Stimulated activated naive CD8-positive, alpha-beta T cell treated with anti-CD3 and anti-CD28 coated beads, Interleukin-15, Interleukin-2, amounts not matched to agents 100 U/mL and 50 U/mL, for 24 hours (primary cell): ENCODE measurements around the gene ARHGAP22.
A peak's percentile ranks its signal among the peaks of the same experiment; 100 is the strongest.
"Not testable (repeated sequence)": the region's sequence is repeated elsewhere in the genome, so short reads cannot be mapped to it uniquely, and the experiment has no call there.

Experiments used
- ATAC-seq: fragments of 150-1000 bp; cut with Tn5 transposase; one replicate; pipeline ENCODE4 v1.10.0; 2021
- DNase-seq: peaks from one replicate; pipeline ENCODE4 v3.0.0; 2021

The ARHGAP22 gene, protein sequence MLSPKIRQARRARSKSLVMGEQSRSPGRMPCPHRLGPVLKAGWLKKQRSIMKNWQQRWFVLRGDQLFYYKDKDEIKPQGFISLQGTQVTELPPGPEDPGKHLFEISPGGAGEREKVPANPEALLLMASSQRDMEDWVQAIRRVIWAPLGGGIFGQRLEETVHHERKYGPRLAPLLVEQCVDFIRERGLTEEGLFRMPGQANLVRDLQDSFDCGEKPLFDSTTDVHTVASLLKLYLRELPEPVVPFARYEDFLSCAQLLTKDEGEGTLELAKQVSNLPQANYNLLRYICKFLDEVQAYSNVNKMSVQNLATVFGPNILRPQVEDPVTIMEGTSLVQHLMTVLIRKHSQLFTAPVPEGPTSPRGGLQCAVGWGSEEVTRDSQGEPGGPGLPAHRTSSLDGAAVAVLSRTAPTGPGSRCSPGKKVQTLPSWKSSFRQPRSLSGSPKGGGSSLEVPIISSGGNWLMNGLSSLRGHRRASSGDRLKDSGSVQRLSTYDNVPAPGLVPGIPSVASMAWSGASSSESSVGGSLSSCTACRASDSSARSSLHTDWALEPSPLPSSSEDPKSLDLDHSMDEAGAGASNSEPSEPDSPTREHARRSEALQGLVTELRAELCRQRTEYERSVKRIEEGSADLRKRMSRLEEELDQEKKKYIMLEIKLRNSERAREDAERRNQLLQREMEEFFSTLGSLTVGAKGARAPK

DNA sequence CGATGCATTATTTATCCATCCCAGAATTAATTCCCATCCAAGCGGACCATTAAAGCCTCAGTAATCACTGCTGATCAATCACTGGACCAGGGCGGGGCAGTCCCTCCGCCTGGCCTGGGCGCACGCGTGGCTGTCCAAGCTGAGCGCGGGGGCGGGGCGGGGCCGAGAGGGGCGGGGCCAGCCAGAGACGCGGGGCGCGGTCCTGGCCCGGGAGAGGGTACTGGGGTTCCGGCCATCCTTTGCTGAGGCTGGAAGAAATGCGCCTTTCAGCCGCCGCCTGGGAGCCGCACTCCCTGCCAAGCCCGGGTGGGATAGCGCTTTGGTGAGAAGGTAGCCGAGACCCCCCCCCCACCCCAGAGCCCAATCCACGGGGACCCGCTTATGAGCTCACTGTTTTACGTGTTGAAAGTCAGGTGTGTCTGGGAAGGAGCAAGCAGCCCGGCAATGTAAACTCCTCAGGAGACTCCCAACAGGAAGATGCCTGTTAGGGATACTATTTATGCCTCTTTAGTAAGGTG is at the start of gene ARHGAP22:
Gene ARHGAP22 (minus strand): TSS at position 83 of the 518 bp plus-strand sequence. CDS start 277 bp downstream, outside the sequence.
- DNase-seq (peak; percentile 18), ATAC-seq (no peak)

DNA sequence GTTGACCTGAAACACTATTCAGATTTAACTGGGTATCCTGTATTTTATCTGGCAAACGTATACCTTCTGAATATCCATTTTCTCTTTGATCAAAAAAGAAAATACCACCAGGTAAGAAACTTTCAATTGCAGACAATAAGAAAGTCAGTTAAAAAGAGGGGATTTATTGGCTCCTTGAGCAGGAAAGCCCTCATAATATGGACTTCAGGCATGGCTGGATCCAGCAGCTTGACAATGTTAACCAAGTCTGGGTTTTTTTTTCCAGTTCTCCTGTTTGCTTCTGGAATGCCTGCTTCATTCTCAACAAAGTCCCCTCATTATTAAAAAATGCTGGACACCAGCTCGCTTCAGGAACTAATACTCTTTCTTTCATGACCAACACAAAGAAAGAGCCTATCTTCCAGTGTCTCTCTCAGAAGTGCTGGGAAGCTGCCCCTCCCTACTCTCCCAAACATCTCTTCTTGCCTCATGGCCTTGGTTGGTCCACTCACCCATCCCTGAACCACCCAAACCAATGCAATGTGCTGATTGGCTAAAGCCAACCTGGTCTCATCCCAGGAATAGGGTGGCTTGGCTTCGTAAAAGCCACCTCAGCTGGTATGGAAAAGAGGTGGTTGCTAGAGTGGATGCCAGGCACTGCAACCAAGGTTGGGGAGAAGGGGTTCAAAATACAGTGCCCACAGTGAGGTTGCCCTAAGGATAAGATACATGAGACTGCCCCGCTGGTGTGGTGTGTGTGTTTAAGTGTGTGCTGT is 49.2 kb upstream of the ARHGAP22 start:
- DNase-seq (no peak), ATAC-seq (no peak)

DNA sequence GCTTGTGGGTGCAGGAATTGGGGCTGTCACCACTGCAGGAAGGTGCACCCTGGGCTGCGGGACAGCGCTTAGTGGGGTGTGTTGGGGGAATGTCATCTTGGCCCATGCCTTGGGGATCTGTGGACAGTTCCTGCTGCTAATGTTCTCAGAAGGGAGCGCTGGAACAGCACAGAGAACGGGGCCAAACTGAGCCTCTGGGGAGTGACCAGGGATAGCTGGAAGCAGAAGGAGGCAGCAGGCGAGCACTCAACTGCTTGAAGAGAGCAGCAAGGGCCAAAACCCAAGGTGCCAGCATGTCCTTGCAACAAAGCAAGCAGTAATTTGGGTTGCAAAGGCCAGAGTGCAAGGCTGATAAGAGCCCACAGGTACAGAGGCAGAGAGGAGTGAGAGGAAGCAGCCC is 48.5 kb upstream of the ARHGAP22 start:
- no peak for DNase-seq
- ATAC-seq = no peak

DNA sequence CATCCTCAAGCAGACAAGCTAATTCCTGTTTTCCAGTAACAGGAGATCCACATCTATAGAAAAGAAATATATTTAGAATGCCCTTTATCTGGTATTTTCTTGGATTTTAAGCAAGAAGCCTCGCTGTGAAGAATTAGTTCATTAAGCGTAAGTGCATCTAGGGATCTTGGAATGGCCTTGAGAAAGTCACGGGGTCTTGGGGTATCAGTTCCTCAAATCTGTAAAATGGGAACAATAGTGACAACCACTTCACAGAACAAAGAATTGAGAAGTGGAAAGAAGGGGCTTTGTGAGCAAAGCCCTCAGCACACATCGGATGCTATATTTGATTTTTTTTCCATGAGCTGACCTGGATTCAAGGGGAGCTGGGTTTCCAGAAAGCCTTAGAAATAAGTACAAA is 47.5 kb upstream of the ARHGAP22 start:
- ATAC-seq = no peak

DNA sequence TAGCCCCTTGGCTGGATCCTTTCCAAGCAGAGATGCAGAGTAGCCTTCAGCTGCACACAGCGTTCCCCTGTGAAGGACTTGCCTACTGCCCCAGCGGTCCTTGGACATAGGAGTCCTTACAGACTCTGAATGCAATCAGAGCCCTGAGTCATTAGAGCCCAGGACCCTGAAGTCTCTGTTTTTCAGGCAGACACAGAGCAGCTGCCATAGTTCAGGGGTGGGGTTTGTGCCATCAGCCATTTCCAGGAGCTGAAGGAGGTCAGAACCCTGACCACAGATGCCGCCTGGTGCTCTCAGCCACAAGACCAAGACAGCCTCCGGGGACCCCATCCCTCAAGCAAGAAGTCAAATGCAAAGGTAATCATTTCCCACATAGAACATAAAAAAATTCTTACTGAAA is 47.0 kb upstream of the ARHGAP22 start:
- DNase-seq = no peak
- ATAC-seq = no peak

More for the DNA sequence above, 47.5 kb upstream of the ARHGAP22 start:
- no peak for DNase-seq

DNA sequence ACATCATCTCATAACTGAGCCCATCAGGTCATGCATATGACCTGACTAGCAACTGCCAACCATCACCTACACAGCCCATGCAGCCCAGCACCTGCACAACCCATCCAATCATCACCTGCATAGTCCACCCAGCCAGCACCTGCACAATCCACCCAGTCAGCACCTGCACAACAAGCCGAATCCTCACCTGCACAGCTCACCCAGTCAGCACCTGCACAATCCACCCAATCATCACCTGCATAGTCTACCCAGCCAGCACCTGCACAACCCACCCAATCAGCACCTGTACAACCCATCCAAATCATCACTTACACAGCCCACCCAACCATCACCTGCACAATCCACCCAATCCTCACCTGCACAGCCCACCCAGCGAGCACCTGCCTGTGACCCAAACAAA is 46.4 kb upstream of the ARHGAP22 start:
- DNase-seq (no peak), ATAC-seq (no peak)

DNA sequence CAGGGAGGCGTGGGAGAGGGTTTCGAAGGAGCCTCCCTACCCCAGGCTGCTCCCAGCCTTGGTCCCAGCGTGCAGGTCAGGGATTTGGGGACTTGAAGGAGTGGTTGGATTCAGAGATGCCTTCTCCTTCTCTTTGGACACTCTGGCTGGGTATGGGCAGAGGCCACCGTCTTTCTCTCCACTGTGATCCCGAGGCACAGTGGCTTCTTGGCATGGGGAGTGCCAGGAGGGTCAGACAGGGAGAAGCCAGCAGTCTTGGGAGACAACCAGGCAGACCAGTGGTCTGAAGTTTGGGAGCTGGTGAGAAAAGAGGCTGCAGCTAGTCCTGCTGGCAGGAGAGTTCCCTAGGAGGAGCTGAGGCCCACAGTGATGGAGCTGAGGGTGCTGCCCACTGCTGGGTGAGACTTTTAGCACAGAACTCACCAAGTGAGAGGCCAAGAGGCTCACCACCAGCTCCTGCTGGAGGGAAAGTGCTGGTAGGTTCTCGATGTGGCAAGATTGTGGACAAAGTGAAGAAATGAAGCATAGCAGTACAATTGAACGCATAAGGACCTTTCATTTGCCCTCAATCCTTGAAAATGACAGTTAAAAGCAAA is 44.6 kb upstream of the ARHGAP22 start:
- ATAC-seq = no peak

DNA sequence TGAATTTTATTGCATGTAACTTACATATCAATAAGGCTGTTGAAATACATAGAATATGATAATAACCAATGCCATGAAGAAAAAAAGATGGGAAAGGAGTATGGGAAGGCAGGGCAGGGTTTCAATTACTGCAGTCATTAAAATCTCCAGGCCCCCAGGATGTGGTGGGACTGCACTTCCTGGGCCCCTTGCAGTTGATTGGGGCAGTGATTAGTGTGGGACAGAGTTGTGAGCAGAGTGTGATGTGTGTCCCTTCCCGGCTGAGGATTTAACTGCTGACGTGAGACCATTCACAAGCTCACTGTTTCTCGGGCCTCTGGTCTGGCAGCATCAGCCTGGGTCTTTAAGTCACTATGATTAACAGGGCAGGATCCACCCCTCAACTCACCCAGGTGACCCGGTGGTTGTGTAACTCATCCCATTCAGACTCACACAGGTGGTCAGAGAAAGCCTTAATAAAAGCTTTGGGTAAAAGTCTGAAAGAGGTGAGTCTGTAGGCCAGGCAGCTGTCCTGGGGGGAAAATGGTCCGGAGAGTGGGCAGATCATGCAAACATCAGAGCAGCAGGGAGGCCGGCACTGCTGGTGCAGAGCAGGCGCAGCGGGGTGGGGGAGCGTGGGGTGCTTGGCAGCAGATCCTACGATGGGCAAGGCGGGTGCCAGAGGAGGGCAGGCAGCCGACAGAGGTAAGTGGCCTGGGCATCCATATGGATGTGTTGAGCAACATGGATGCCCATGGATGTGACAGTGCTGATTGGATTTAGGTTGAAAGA is 43.5 kb upstream of the ARHGAP22 start:
- DNase-seq = no peak

More for the DNA sequence above, 44.6 kb upstream of the ARHGAP22 start:
- no peak for DNase-seq

DNA sequence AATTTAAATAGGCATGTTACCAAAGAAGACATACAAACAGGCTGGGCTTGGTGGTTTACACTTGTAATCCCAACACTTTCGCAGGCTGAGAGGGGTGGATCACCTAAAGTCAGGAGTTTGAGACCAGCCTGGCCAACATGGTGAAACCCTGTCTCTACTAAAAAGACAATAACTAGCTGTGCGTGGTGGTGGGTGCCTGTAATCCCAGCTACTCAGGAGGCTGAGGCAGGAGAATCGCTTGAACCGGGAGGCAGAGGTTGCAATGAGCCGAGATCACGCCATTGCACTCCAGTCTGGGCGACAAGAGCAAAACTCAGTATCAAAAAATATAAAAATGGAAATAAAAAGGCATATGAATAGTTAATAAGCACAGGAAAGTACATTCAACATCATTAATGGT is 42.2 kb upstream of the ARHGAP22 start:
- not testable (repeated sequence) for DNase-seq, ATAC-seq

More for the DNA sequence above, 43.5 kb upstream of the ARHGAP22 start:
- no peak for ATAC-seq

DNA sequence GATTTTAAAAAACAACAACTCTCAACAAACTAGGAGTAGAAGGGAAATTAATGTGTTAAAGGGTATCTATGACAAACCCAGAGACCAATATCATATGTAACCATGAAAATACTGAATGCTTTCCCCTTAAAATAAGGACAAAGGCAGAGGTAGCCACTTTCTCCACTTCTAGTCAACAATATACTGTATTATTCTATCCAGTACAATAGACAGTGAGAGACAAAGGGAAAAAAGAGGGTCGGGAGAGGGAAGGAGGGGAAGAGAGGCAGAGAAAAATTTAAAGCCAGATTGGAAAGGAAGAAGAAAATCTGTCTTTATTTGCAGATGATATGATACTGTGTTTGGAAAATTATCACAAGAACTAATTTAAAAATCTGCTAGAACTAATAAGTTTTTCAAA is 40.7 kb upstream of the ARHGAP22 start:
- no peak for DNase-seq
- no peak for ATAC-seq

DNA sequence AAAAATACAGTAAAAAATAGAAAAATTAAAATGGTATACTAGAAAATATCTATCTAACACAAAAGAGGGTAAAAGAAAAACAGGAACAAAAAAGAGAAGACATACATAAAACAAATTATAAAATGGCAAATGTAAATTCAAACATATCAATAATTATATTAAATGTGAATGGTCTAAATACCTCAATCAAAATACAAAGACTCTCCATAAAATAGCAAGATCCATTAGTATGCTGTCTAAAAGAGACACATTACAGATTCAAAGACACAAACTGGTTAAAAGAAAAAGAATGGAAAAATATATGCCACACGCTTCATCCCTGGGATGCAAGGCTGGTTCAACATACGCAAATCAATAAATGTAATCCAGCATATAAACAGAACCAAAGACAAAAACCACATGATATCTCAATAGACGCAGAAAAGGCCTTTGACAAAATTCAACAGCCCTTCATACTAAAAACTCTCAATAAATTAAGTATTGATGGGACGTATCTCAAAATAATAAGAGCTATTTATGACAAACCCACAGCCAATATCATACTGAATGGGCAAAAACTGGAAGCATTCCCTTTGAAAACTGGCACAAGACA is 36.3 kb upstream of the ARHGAP22 start:
- ATAC-seq = not testable (repeated sequence)

DNA sequence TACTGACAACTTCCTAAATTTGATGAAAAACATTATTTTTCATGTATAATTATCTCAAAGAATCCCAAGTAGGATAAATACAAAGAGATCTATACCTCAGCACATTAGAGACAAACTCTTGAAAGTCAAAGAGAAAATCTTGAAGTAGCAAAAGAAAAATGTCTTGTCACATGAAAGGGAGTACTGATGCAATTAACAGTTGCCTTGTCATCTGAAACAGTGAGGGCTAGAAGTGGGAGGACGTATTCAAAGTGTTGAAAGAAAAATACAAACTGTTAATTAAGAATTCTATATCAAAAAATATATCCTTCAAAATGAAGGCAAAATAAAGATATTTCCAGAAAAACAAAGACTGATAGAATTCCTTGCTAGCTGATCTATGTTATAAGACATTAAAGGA is 35.5 kb upstream of the ARHGAP22 start:
- ATAC-seq = no peak
- DNase-seq = no peak

More for the DNA sequence above, 36.3 kb upstream of the ARHGAP22 start:
- DNase-seq = not testable (repeated sequence)

DNA sequence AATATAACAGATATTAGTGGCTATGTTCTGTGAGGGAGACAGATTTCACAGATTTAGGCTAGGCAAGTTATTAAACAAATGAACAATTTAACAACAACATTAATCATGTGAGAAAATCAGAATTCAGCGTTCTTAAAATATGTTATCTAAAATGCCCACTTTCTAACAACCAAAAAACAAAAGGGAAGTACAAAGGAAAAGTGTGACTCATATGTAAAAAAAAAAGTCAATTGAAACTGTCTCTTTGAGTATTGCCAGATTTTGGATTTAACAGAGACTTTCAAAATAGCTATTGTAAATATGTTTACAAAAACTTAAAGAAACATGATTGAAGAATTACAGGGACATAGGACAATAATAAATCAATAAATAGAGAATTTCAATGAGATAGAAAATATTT is 34.8 kb upstream of the ARHGAP22 start:
- ATAC-seq (no peak), DNase-seq (no peak)

DNA sequence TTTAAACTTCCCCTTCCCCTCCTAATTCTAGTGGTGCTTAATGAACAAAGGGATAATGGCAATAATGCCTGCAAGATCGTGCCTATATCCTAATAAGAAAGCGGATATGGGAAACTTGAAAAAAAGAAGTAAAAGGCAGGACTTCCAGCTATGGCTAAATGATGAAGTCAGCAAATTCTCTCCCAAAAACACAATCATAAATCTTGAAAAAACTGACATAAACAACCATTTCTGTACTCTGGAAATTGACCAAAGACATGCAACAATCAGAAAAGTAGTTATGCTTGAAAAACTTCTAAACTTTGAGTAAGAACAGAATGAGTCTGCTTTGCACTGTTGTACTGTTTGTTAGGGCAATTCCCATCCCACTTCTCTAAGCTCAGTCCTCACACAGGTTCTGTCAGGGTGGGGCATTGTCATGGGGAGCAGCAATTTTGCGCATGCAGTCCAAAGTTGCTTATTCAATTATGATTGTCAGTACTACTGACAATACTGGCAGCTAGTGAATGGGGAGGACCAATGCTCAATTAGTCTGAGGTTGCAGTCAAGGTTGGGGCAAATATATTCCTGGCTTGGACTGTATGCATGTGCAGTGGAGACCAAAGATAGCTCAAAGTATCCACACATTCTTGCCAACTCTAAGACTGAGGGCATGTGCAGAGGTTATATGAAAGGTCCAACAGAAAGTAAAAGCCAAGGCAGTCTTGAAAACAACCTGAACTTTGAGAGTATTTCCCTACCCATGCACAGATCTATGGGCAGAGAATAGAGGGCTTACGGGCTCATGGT is 34.1 kb upstream of the ARHGAP22 start:
- DNase-seq (no peak), ATAC-seq (no peak)

DNA sequence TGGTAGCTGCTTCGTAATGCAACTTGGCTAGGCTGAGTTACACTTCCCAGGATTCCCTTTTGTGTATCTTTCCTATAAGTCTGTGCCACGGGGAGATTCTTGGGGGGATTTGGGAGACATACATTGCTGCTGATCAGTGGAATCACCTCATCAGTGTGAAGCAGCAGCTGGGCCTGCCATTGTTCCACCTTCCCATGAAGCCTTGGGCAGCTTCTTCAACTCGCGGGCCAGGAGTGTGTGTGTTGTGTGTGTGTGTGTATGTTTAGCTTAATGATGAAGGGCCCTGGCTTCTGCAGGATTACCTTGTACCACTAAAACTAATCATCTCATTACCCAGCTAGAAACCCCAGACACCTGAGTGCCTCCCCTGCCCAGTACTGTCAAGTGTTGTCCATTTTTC is 33.3 kb upstream of the ARHGAP22 start:
- DNase-seq (no peak), ATAC-seq (no peak)

DNA sequence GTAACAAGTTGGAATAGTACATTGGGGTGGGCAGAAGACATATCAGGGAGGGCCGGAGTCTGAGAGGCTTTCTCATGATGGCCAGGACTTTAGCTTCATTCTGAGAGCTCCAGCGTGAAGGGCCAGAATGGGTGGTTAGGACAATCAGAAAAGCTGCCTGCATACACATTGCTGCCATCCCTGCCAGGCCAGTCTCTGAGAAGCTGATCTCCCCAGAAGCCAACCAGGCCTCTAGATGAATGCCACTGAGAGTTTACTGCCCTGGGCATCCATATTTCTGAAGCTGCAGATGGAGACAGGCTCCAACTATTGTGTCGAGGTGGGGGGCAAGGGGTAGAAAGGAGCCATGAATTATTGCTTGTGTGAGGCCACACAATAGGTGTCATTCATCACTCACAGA is 32.0 kb upstream of the ARHGAP22 start:
- DNase-seq = no peak
- ATAC-seq = no peak

DNA sequence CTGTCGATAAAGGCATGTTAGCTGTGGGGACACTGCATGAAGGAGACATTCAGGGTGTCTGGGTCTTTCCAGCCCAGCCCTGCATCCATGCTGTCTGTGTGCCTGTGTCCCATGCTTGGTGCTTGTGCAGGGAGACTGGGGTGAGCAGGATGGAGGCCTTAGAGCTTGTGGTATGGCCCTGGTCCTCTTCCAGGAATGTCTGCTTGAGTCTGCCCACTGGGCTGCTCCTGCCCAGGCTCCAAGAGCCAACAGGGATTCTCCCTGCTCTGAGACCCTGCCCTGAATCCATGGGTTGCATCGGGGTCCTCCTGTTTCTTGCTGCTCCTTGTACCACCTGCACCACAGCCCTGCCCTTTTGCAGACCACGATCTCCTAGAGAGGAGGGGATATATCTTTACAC is 31.4 kb upstream of the ARHGAP22 start:
- no peak for ATAC-seq
- no peak for DNase-seq

DNA sequence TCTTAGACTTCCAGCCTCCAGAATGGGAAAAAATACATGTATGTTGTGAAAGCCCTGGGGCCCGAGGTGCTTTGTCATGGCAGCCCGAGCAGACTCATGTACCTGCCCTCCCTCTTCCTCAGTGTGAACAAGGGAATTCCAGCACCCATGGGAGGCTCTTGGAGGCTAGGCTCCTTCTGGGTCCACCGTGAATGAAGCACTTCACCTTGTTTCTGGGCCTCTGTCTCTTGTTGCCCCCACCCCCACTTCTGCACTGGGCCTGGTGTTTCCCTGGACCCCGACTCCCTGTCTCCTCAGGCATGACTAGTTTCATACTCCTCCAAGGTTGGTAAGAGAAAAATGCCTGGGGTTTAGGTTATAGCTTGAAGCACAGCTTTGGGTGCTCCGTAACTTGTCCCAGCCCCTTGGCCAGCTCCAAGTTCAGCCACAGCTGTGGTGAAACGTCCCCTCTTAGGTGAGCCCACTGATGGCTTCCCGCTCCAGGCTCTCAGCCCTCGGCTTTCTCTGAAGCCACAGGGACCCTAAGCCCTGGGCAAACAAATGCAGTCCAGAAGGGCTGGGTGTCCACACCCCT is 30.2 kb upstream of the ARHGAP22 start:
- ATAC-seq (no peak), DNase-seq (no peak)

DNA sequence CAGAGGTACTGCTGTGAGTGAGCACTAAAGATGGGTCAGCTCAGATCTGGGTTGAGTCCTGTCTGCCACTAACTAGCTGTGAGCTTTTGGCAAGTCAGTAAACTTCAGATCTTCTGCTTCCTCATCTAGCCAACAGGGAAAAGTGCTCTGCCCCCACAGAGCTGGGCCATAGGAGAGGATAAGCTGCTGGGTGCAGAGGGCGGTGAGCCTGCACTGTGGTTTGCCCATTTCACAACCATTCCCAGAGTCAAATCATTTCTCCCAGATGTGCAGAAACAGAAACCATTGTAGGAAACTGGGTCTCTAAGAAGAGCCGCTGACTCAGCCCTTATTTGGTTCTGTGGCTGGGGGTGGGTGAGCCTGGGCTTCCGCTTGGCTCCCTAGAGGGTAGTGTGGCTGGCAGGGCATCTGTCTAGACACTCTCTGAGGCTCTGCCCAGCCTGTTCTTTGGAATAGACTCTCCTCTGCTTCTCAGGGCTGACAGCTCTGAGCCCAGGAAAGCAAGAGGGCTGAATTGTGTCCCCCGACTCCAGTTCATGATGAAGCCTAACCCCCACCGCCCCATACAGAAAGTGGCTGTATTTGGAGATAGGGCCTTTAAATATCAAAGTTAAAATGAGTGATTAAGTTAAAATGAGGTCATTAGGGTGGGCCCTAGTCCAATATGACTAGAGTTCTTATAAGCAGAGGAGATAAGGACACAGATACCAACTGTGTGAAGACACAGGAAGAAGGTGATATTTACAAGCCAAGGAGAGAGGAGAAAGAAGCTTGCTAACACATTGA is 29.5 kb upstream of the ARHGAP22 start:
- DNase-seq = peak; percentile 47

More for the DNA sequence above, 29.5 kb upstream of the ARHGAP22 start:
- peak; percentile 90 for ATAC-seq
